IMR-90 (cell line): ENCODE data around the gene COL12A1. TPM values are rescaled to one million over a fixed set of nuclear protein-coding genes. Genes with fewer than 3 reads are reported as not detected.

Experiments
- ATAC-seq: fragments of 200-7000 bp; cut with Tn5 transposase; 2 replicates; pipeline ENCODE4 v1.9.1; 2020; ENCODE audit warnings: low read depth, mild to moderate bottlenecking, moderate library complexity
- BruUV-seq: library from RNA; stranded (reverse); fragments of 400-500 nt; replicated peaks from 2 replicates; lab custom pipeline; 2021; lab: Mats Ljungman, UMichigan
- CTCF ChIA-PET: fragments of 300-600 bp; formaldehyde crosslinking; extraction: SDS; loops from one replicate; lab custom pipeline; 2021; ENCODE audit warnings: antibody characterized with exemption; lab: Yijun Ruan, JAX
- POLR2A ChIA-PET: fragments of 300-600 bp; sonication (Branson Sonifier 250); formaldehyde crosslinking; loops from one replicate; lab custom pipeline; 2022; ENCODE audit warnings: antibody characterized with exemption; ENCODE audit not compliant: unreplicated experiment; lab: Charles Lee
- DNase-seq: peaks from one replicate; pipeline ENCODE4 v3.0.0; 2013
- H2AFZ ChIP-seq: replicated peaks from 2 replicates; pipeline ENCODE3; 2013; ENCODE audit warnings: low read length, mild to moderate bottlenecking; ENCODE audit not compliant: poor library complexity
- H2AK5ac ChIP-seq: 2 replicates; pipeline ENCODE4 v1.6.1; 2013; ENCODE audit warnings: low read depth, low read length, inconsistent platforms
- H2AK9ac ChIP-seq: replicated peaks from 2 replicates; pipeline ENCODE3; 2013; ENCODE audit warnings: mild to moderate bottlenecking, low read depth, low read length, moderate library complexity; ENCODE audit not compliant: poor library complexity
- H2BK120ac ChIP-seq: 2 replicates; pipeline ENCODE4 v1.6.1; 2013; ENCODE audit warnings: low read depth, low read length, inconsistent platforms
- H2BK15ac ChIP-seq: 3 replicates; pipeline ENCODE4 v1.6.1; 2013; ENCODE audit warnings: low read depth, low read length, inconsistent platforms
- H2BK20ac ChIP-seq: 2 replicates; pipeline ENCODE4 v1.6.1; 2013; ENCODE audit warnings: low read depth, mild to moderate bottlenecking, inconsistent platforms, low read length, moderate library complexity
- H2BK5ac ChIP-seq: 2 replicates; pipeline ENCODE4 v1.6.1; 2013; ENCODE audit warnings: mild to moderate bottlenecking, low read depth, low read length, inconsistent platforms; ENCODE audit not compliant: poor library complexity, severe bottlenecking
- H3K14ac ChIP-seq: replicated peaks from 2 replicates; pipeline ENCODE4 v1.6.1; 2013; ENCODE audit warnings: low read depth, low read length, inconsistent platforms
- H3K18ac ChIP-seq: 2 replicates; pipeline ENCODE4 v1.6.1; 2013; ENCODE audit warnings: low read depth, low read length, control low read depth
- H3K23ac ChIP-seq: 2 replicates; pipeline ENCODE4 v1.6.1; 2013; ENCODE audit warnings: low read depth, low read length, inconsistent platforms
- H3K27ac ChIP-seq: 2 replicates; pipeline ENCODE4 v1.5.1; 2013; ENCODE audit warnings: mild to moderate bottlenecking, control low read depth, low read length; ENCODE audit not compliant: insufficient read depth
- H3K27me3 ChIP-seq: 2 replicates; pipeline ENCODE4 v1.6.1; 2013; ENCODE audit warnings: low read length; ENCODE audit not compliant: control insufficient read depth, insufficient read depth
- H3K36me3 ChIP-seq: 2 replicates; pipeline ENCODE4 v1.6.1; 2013; ENCODE audit warnings: low read length, mixed read lengths; ENCODE audit not compliant: control insufficient read depth, insufficient read depth
- H3K4ac ChIP-seq: 2 replicates; pipeline ENCODE4 v1.6.1; 2013; ENCODE audit warnings: low read depth, low read length, inconsistent platforms
- H3K4me1 ChIP-seq: 2 replicates; pipeline ENCODE4 v1.6.1; 2013; ENCODE audit warnings: low read length, mixed read lengths; ENCODE audit not compliant: control insufficient read depth, insufficient read depth
- H3K4me2 ChIP-seq: 2 replicates; pipeline ENCODE4 v1.6.1; 2013; ENCODE audit warnings: low read depth, mild to moderate bottlenecking, control low read depth, low read length, moderate library complexity
- H3K4me3 ChIP-seq: 2 replicates; pipeline ENCODE4 v1.5.1; 2013; ENCODE audit warnings: low read depth, mild to moderate bottlenecking, control low read depth, low read length, moderate library complexity; ENCODE audit not compliant: insufficient read depth
- H3K56ac ChIP-seq: 2 replicates; pipeline ENCODE4 v1.6.1; 2013; ENCODE audit warnings: low read length, inconsistent platforms; ENCODE audit not compliant: insufficient read depth; ENCODE audit errors: extremely low read depth
- H3K79me1 ChIP-seq, 2 experiments: 2 replicates each; pipeline ENCODE4 v1.6.1; 2013; ENCODE audit warnings: low read length in 2 of 2, inconsistent platforms in 1 of 2, low read depth in 1 of 2
- H3K9ac ChIP-seq: 2 replicates; pipeline ENCODE4 v1.6.1; 2013; ENCODE audit warnings: low read depth, low read length, control low read depth
- H3K9me1 ChIP-seq: 2 replicates; pipeline ENCODE4 v1.6.1; 2013; ENCODE audit warnings: low read length, inconsistent platforms; ENCODE audit not compliant: insufficient read depth
- H3K9me3 ChIP-seq: 2 replicates; pipeline ENCODE4 v1.6.1; 2013; ENCODE audit warnings: low read length; ENCODE audit not compliant: control insufficient read depth, insufficient read depth
- H4K20me1 ChIP-seq: 2 replicates; pipeline ENCODE4 v1.6.1; 2013; ENCODE audit warnings: low read length, inconsistent platforms; ENCODE audit not compliant: insufficient read depth
- H4K5ac ChIP-seq: 2 replicates; pipeline ENCODE4 v1.6.1; 2013; ENCODE audit warnings: mild to moderate bottlenecking, low read depth, low read length, control low read depth
- H4K8ac ChIP-seq, 2 experiments: 2 replicates each; pipeline ENCODE4 v1.6.1; 2013; ENCODE audit warnings: low read depth in 2 of 2, low read length in 2 of 2, control low read depth in 1 of 2, inconsistent platforms in 1 of 2
- H4K91ac ChIP-seq: 2 replicates; pipeline ENCODE4 v1.6.1; 2013; ENCODE audit warnings: low read depth, low read length, inconsistent platforms; ENCODE audit not compliant: insufficient read depth
- CEBPB ChIP-seq: IDR thresholded peaks from 2 replicates; pipeline ENCODE4 v1.6.1; 2012; ENCODE audit warnings: low read depth, low read length, improper control_type of control experiment
- CHD1 ChIP-seq: IDR thresholded peaks from 2 replicates; pipeline ENCODE4 v1.6.1; 2012; ENCODE audit warnings: low read depth, low read length, improper control_type of control experiment
- MAZ ChIP-seq: IDR thresholded peaks from 2 replicates; pipeline ENCODE4 v1.6.1; 2012; ENCODE audit warnings: low read depth, mild to moderate bottlenecking, low read length, improper control_type of control experiment, moderate library complexity, borderline replicate concordance
- MXI1 ChIP-seq: IDR thresholded peaks from 2 replicates; pipeline ENCODE4 v1.6.1; 2012; ENCODE audit warnings: low read depth, mild to moderate bottlenecking, low read length, moderate library complexity, borderline replicate concordance
- POLR2A ChIP-seq: IDR thresholded peaks from 2 replicates; pipeline ENCODE4 v1.6.1; 2012; ENCODE audit warnings: mild to moderate bottlenecking, low read depth, low read length
- RAD21 ChIP-seq: IDR thresholded peaks from 2 replicates; pipeline ENCODE4 v1.6.1; 2012; ENCODE audit warnings: low read length, improper control_type of control experiment
- RFX5 ChIP-seq: IDR thresholded peaks from 2 replicates; pipeline ENCODE4 v1.8.0; 2012; ENCODE audit warnings: low read depth, mild to moderate bottlenecking, low read length, moderate library complexity
- SMC3 ChIP-seq: fragments of 150-350 bp; IDR thresholded peaks from 2 replicates; pipeline ENCODE4 v1.6.1; 2016; ENCODE audit warnings: low read depth, mild to moderate bottlenecking, antibody characterized with exemption, low read length, moderate library complexity
- WGBS, 2 experiments: methylation state at CpG; one replicate each; pipeline versions ENCODE4 v1.1.5 to v1.1.7; 2013; ENCODE audit warnings: missing lambda C conversion rate in 2 of 2; ENCODE audit not compliant: insufficient read length in 1 of 2; ENCODE audit errors: extremely low coverage in 2 of 2; 5-methylcytosine and 5-hydroxymethylcytosine counted together
- dilution Hi-C: fragments of 300-500 bp; cut with HindIII; formaldehyde crosslinking; loops from one replicate; pipeline ENCODE4 v1.14.3; 2018; ENCODE audit warnings: low sequenced_read_pairs; ENCODE audit not compliant: unreplicated experiment
- in situ Hi-C: fragments of 300-500 bp; cut with MboI; formaldehyde crosslinking; loops from 3 replicates; pipeline ENCODE4 v1.14.3; 2019; ENCODE audit warnings: low sequenced_read_pairs, inconsistent platforms, mixed read lengths
- intact Hi-C: fragments of 100-400 bp; cut with micrococcal nuclease; formaldehyde crosslinking; loops from 2 replicates; pipeline ENCODE4 v1.10.0; 2022
- polyA plus RNA-seq, 3 experiments: library from polyadenylated mRNA; depleted of rRNA; stranded (reverse); fragments of >200 nt; gene quantifications; 2 replicates each; pipeline ENCODE4 v1.2.3, GENCODE V29; 2012; ENCODE audit warnings: low replicate concordance in 1 of 3
- total RNA-seq: library from RNA; depleted of rRNA; stranded (reverse); fragments of >200 nt; gene quantifications from 2 replicates; pipeline ENCODE4 v1.2.3, GENCODE V29; 2012

The COL12A1 gene
- total and polyA plus RNA-seq, 2 of the 4 experiments (the other 2 are of a cell fraction): 350 to 452 TPM

DNA sequence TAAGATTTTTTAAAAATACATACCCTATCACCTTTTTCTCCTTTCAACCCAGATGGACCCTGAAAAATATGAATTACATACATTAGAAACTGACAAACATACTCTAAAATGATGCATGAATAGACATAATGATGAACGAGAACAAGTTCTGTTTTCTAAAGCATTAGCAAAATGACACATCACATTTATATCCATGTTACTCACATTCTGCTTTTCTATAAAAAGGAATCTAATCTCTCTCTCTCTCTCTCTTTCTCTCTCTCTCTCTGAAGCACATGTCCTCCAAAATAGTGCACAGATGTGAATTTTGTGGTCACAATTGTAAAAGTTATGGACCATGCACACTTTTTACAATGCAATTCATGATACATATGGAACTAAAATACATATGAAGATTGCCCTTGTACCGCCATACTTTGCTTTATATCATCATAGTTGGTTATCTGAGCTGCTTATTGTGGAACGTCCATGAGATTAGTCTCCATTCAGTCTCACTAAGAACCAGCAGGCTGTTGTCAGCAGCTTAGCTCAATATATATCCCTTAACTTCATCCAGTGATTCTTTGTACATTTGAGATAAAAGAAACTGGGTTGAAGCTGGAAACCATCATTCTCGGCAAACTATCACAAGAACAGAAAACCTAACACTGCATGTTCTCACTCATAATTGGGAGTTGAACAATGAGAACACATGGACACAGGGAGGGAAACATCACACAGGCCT lies 114.2 kb downstream of the COL12A1 start:
- Histone ChIP-seq H3K14ac (peak overlapping the region; percentile 34; the same call in 1 of the 2 replicates), H3K4me1 (peaks cover 10% of the 10 kb centered on the region; the same call in 1 of the 2 replicates), H3K9me1 (peaks cover 4% of the 10 kb centered on the region; the same call in 1 of the 2 replicates), H3K27me3 (no peaks in the 10 kb centered on the region), H2AFZ (no peak overlapping the region), H3K79me1 (peaks cover 14 to 48% of the 10 kb centered on the region in 2 experiments), H2BK20ac (0 out of 2 replicates have a peak overlapping the region, but pooled peaks have one; percentile 11), H4K5ac (peak overlapping the region; percentile 76; the same call in 1 of the 2 replicates), H2BK5ac (peak overlapping the region; percentile 65), H3K18ac (peak overlapping the region; percentile 83; the same call in 1 of the 2 replicates), H2AK5ac (no peak overlapping the region), H4K91ac (0 out of 2 replicates have a peak overlapping the region, but pooled peaks have one; percentile 11), H4K20me1 (peaks cover 2% of the 10 kb centered on the region; the same call in 1 of the 2 replicates), H4K8ac (peak overlapping the region in 1 of 2 experiments; percentile 56; a peak in 1 of 4 replicates), H3K4me3 (no peak overlapping the region), H3K4me2 (no peak overlapping the region), H2AK9ac (no peak overlapping the region), H3K56ac (no peak overlapping the region), H3K9me3 (no peaks in the 10 kb centered on the region), H3K36me3 (peaks cover 43% of the 10 kb centered on the region), H2BK15ac (no peak overlapping the region), H3K27ac (no peak overlapping the region), H3K4ac (no peak overlapping the region; the same call in 1 of the 2 replicates), H2BK120ac (peak overlapping the region; percentile 16; the same call in 1 of the 2 replicates), H3K9ac (no peak overlapping the region), H3K23ac (peak overlapping the region; percentile 46; the same call in 1 of the 2 replicates)
- ChIA-PET POLR2A (no interaction called here), CTCF (no interaction called here)
- DNase-seq (peak; percentile 28), ATAC-seq (no peak)
- no TSS peak for BruUV-seq
- dilution Hi-C loops (no loop called here), in situ Hi-C loops (no loop called here), intact Hi-C loops (no loop called here)
- WGBS, 2 experiments: no CpG with 5 or more reads among the region's 4 CpGs
- no peak for TF ChIP-seq CHD1
- TF ChIP-seq POLR2A: no peak
- TF ChIP-seq RFX5: no peak
- no peak for TF ChIP-seq MXI1
- no peak for TF ChIP-seq RAD21
- TF ChIP-seq CEBPB: no peak
- TF ChIP-seq MAZ: no peak
- TF ChIP-seq SMC3: no peak
